PC-3 (cell line): ENCODE measurements around the gene CLEC4D. TPM values are rescaled to one million over a fixed set of nuclear protein-coding genes. Genes with fewer than 3 reads are reported as not detected.

Experiments used
- ATAC-seq: fragments of 200-7000 bp; cut with Tn5 transposase; 2 replicates; pipeline ENCODE4 v1.9.1; 2020; ENCODE audit warnings: mild to moderate bottlenecking, moderate library complexity
- Bru-seq: library from RNA; stranded (reverse); fragments of 400-500 nt; gene quantifications from one replicate; lab custom pipeline; 2021; lab: Mats Ljungman, UMichigan
- BruChase-seq, 2 experiments: library from RNA; stranded (reverse); fragments of 400-500 nt; gene quantifications; one replicate each; lab custom pipeline; 2021; lab: Mats Ljungman, UMichigan
- BruUV-seq: library from RNA; stranded (reverse); fragments of 400-500 nt; replicated peaks from 2 replicates; lab custom pipeline; 2021; lab: Mats Ljungman, UMichigan
- CTCF ChIA-PET: fragments of 300-600 bp; sonication (Branson Sonifier 250); formaldehyde crosslinking; loops from one replicate; lab custom pipeline; 2022; ENCODE audit warnings: antibody characterized with exemption; lab: Charles Lee
- POLR2A ChIA-PET: fragments of 300-600 bp; sonication (Branson Sonifier 250); formaldehyde crosslinking; loops from one replicate; lab custom pipeline; 2022; ENCODE audit warnings: antibody characterized with exemption; ENCODE audit not compliant: unreplicated experiment; lab: Charles Lee
- DNase-seq: peaks from one replicate; pipeline ENCODE4 v3.0.0-alpha.2; 2015
- H2AFZ ChIP-seq: fragments of 300-600 bp; sonication (generic); 2 replicates; pipeline ENCODE4 v1.6.0; 2016; ENCODE audit warnings: antibody characterized with exemption, low read length
- H3F3A ChIP-seq: fragments of 300-600 bp; sonication (generic); one replicate; pipeline ENCODE4 v1.6.0; 2017; ENCODE audit warnings: antibody characterized with exemption, low read length, control low read depth, mild to moderate bottlenecking; ENCODE audit not compliant: unreplicated experiment
- H3K27ac ChIP-seq: fragments of 300-600 bp; sonication (generic); 2 replicates; pipeline ENCODE4 v1.5.1; 2016; ENCODE audit warnings: mild to moderate bottlenecking, low read length
- H3K27me3 ChIP-seq: fragments of 300-600 bp; sonication (generic); 2 replicates; pipeline ENCODE4 v1.6.1; 2016; ENCODE audit warnings: low read length, mixed read lengths
- H3K36me3 ChIP-seq: fragments of 300-600 bp; sonication (generic); 2 replicates; pipeline ENCODE4 v1.6.1; 2016; ENCODE audit warnings: low read depth, mixed run types, low read length, mixed read lengths
- H3K4me1 ChIP-seq: fragments of 300-600 bp; sonication (generic); 2 replicates; pipeline ENCODE4 v1.5.1; 2016; ENCODE audit warnings: low read length; ENCODE audit not compliant: insufficient read depth
- H3K4me2 ChIP-seq: fragments of 300-600 bp; sonication (generic); 2 replicates; pipeline ENCODE4 v1.6.0; 2016; ENCODE audit warnings: low read length
- H3K4me3 ChIP-seq: fragments of 300-600 bp; sonication (generic); 2 replicates; pipeline ENCODE4 v1.5.1; 2016; ENCODE audit warnings: mild to moderate bottlenecking, low read length, mixed read lengths
- H3K79me2 ChIP-seq: fragments of 300-600 bp; sonication (generic); 2 replicates; pipeline ENCODE4 v1.6.1; 2017; ENCODE audit warnings: low read length, mixed read lengths
- H3K9ac ChIP-seq: fragments of 300-600 bp; sonication (generic); 2 replicates; pipeline ENCODE4 v1.6.0; 2016; ENCODE audit warnings: mild to moderate bottlenecking, low read length
- H3K9me2 ChIP-seq: fragments of 300-600 bp; sonication (generic); replicated peaks from 2 replicates; pipeline ENCODE4 v1.6.1; 2016; ENCODE audit warnings: mixed run types, low read length, mixed read lengths
- H3K9me3 ChIP-seq: fragments of 300-600 bp; sonication (generic); 2 replicates; pipeline ENCODE4 v1.6.1; 2016; ENCODE audit warnings: low read length, mixed read lengths
- H4K20me1 ChIP-seq: fragments of 300-600 bp; sonication (generic); 2 replicates; pipeline ENCODE4 v1.6.1; 2016; ENCODE audit warnings: low read length, mixed read lengths
- CTCF ChIP-seq: fragments of 300-600 bp; sonication (generic); conservative IDR thresholded peaks from 2 replicates; pipeline ENCODE4 v1.5.1; 2017; ENCODE audit warnings: antibody characterized with exemption, low read depth, mild to moderate bottlenecking, low read length
- EZH2 ChIP-seq: fragments of 300-600 bp; sonication (generic); IDR thresholded peaks from one replicate; pipeline ENCODE4 v1.6.1; 2017; ENCODE audit warnings: antibody characterized with exemption, mild to moderate bottlenecking, low read length; ENCODE audit not compliant: unreplicated experiment
- EZH2phosphoT487 ChIP-seq: fragments of 300-600 bp; sonication (generic); IDR thresholded peaks from 2 replicates; pipeline ENCODE4 v1.6.1; 2018; ENCODE audit warnings: mild to moderate bottlenecking, antibody characterized with exemption, low read length, borderline replicate concordance
- intact Hi-C: fragments of 100-400 bp; cut with micrococcal nuclease; formaldehyde crosslinking; loops from 2 replicates; pipeline ENCODE4 v1.9.0; 2023
- long read RNA-seq: library from polyadenylated mRNA; unstranded; transcript quantifications from one replicate; pipeline ENCODE4 v2.0.0, GENCODE V29; 2021; ENCODE audit not compliant: unreplicated experiment
- total RNA-seq: library from RNA; depleted of rRNA; stranded (reverse); fragments of >200 nt; gene quantifications from 2 replicates; pipeline ENCODE4 v1.2.3, GENCODE V29; 2014; rRNA removed

Gene CLEC4D
- not detected in 2 replicates for total RNA-seq
- Bru-seq, nascent RNA, result not detected
- BruChase-seq, experiment 1, labeled RNA remaining after a 6-hour chase, result not detected
- BruChase-seq, experiment 2, labeled RNA remaining after a 2-hour chase, result not detected
- long read RNA-seq, result 0 reads

GRCh38 chr12:8513256-8513655, at the start of gene CLEC4D:
TSS of gene CLEC4D (plus strand) at chr12:8513503. CDS start at chr12:8513733, 230 bp downstream.
- H3K4me1 ChIP-seq, result no peaks in the 10 kb centered on the region
- no peak within 1 kb of the TSS for H3K27ac ChIP-seq
- TF ChIP-seq EZH2, result no peak
- TF ChIP-seq CTCF, result no peak
- no peak for TF ChIP-seq EZH2phosphoT487
- H3K9me3 ChIP-seq, result no peaks in the 10 kb centered on the region
- no peaks in the 10 kb centered on the region for H3F3A ChIP-seq
- no TSS peak for BruUV-seq
- no peaks in the 10 kb centered on the region for H4K20me1 ChIP-seq
- POLR2A ChIA-PET, result no interaction called here
- ATAC-seq (no peak), DNase-seq (no peak)
- no peak within 1 kb of the TSS for H3K4me2 ChIP-seq
- H3K27me3 ChIP-seq, result peaks cover 37% of the 10 kb centered on the region
- H3K4me3 ChIP-seq, result no peak within 1 kb of the TSS
- no peaks in the 10 kb centered on the region for H3K36me3 ChIP-seq
- no peaks in the 10 kb centered on the region for H3K79me2 ChIP-seq
- H2AFZ ChIP-seq, result no peak within 1 kb of the TSS
- CTCF ChIA-PET, result no interaction called here
- intact Hi-C loops, result no loop called here
- no peak within 1 kb of the TSS for H3K9ac ChIP-seq
- H3K9me2 ChIP-seq, result no peaks in the 10 kb centered on the region

DNA sequence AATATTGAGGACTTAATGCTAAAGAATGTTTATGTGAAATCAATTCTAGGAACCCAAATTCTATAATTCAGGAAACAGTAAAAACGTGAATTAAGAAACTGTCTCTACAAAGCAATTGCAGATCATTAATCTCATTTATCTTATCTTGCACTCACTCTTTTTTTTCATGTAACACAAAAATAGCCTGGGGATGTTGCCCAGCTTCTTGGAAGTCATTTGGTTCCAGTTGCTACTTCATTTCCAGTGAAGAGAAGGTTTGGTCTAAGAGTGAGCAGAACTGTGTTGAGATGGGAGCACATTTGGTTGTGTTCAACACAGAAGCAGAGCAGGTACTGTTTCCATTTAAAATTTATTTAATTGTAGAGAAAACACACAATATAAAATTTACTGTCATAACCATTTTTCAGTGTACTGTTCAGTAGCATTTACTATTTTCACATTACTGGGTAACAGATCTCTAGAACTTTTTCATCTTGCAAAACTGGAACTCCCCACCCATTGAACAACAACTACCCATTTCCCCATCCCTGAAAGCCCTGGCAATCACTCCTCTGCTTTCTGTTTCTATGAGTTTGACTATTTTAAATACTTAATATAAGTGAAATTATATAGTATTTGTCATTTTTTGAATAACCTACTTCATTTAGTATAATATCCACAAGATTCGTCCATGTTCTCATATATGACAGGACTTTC, 47.9 kb upstream of the CLEC4D start:
- H2AFZ ChIP-seq, result no peak overlapping the region
- no peaks in the 10 kb centered on the region for H3F3A ChIP-seq
- no peak for DNase-seq
- BruUV-seq, result no TSS peak
- H3K79me2 ChIP-seq, result no peaks in the 10 kb centered on the region
- H3K4me2 ChIP-seq, result no peak overlapping the region
- H3K27me3 ChIP-seq, result no peaks in the 10 kb centered on the region
- no peaks in the 10 kb centered on the region for H3K36me3 ChIP-seq
- no peaks in the 10 kb centered on the region for H3K9me3 ChIP-seq
- no peaks in the 10 kb centered on the region for H4K20me1 ChIP-seq
- H3K9me2 ChIP-seq, result no peaks in the 10 kb centered on the region
- H3K4me3 ChIP-seq, result no peak overlapping the region
- ChIA-PET POLR2A (no interaction called here), CTCF (no interaction called here)
- no peak overlapping the region for H3K27ac ChIP-seq
- ATAC-seq, result no peak
- intact Hi-C loops, result no loop called here
- TF ChIP-seq EZH2, result no peak
- TF ChIP-seq EZH2phosphoT487, result no peak
- no peak for TF ChIP-seq CTCF
- H3K4me1 ChIP-seq, result no peaks in the 10 kb centered on the region
- H3K9ac ChIP-seq, result no peak overlapping the region

- CTCF ChIA-PET, result no interaction called here
These were observed 47.1 kb upstream of the CLEC4D start for GRCh38 chr12:8466241-8466640.

More at GRCh38 chr12:8466241-8466640, 47.1 kb upstream of the CLEC4D start:
- DNase-seq (no peak), ATAC-seq (no peak)
- no peak for TF ChIP-seq CTCF
- no peak for TF ChIP-seq EZH2
- no peak for TF ChIP-seq EZH2phosphoT487
- Histone ChIP-seq H3K4me2 (no peak overlapping the region), H2AFZ (no peak overlapping the region), H3K27me3 (no peaks in the 10 kb centered on the region), H3K79me2 (no peaks in the 10 kb centered on the region), H3K4me3 (no peak overlapping the region), H4K20me1 (no peaks in the 10 kb centered on the region), H3K9ac (no peak overlapping the region), H3K36me3 (no peaks in the 10 kb centered on the region), H3K27ac (no peak overlapping the region), H3K4me1 (no peaks in the 10 kb centered on the region), H3K9me3 (no peaks in the 10 kb centered on the region), H3F3A (no peaks in the 10 kb centered on the region), H3K9me2 (no peaks in the 10 kb centered on the region)
- no TSS peak for BruUV-seq
- POLR2A ChIA-PET, result no interaction called here
- intact Hi-C loops, result no loop called here
